ENCODE data around the gene DCAF4.
"Not testable (repeated sequence)": the region's sequence is repeated elsewhere in the genome, so short reads cannot be mapped to it uniquely, and the experiment has no call there.

Gene DCAF4

GRCh38 chr14:72970824-72971434, 44.7 kb downstream of the DCAF4 start:
- no peak for DNase-seq (ENCODE audit: low spot score)

GRCh38 chr14:72974661-72975060, 48.4 kb downstream of the DCAF4 start:
- DNase-seq (ENCODE audit: low spot score) = no peak

GRCh38 chr14:72975770-72976169, 49.5 kb downstream of the DCAF4 start:
- DNase-seq (ENCODE audit: low spot score) = no peak

GRCh38 chr14:72978856-72979255, 52.6 kb downstream of the DCAF4 start:
- no peak for DNase-seq (ENCODE audit: low spot score)

GRCh38 chr14:72980863-72981262, 54.6 kb downstream of the DCAF4 start:
- DNase-seq (ENCODE audit: low spot score) = no peak

GRCh38 chr14:72982146-72982708, 56.0 kb downstream of the DCAF4 start:
- no peak for DNase-seq (ENCODE audit: low spot score)

GRCh38 chr14:72986214-72986613, 60.0 kb downstream of the DCAF4 start:
- no peak for DNase-seq (ENCODE audit: low spot score)

GRCh38 chr14:72986857-72987256, 60.6 kb downstream of the DCAF4 start:
- DNase-seq (ENCODE audit: low spot score) = no peak

- DNase-seq (ENCODE audit: low spot score) = no peak
Observed at GRCh38 chr14:72990171-72990570, 63.9 kb downstream of the DCAF4 start.

GRCh38 chr14:72996916-72997315, 70.7 kb downstream of the DCAF4 start:
- DNase-seq (ENCODE audit: low spot score) = no peak

- no peak for DNase-seq (ENCODE audit: low spot score)
Observed at GRCh38 chr14:72998252-72998903, 72.1 kb downstream of the DCAF4 start.

GRCh38 chr14:72999316-72999715, 73.1 kb downstream of the DCAF4 start:
- no peak for DNase-seq (ENCODE audit: low spot score)

- no peak for DNase-seq (ENCODE audit: low spot score)
Observed at GRCh38 chr14:73000073-73000472, 73.8 kb downstream of the DCAF4 start.

- no peak for DNase-seq (ENCODE audit: low spot score)
Observed at GRCh38 chr14:73003681-73004080, 77.4 kb downstream of the DCAF4 start.

GRCh38 chr14:73004641-73005040, 78.4 kb downstream of the DCAF4 start:
- DNase-seq (ENCODE audit: low spot score) = not testable (repeated sequence)

GRCh38 chr14:73007835-73008234, 81.6 kb downstream of the DCAF4 start:
- no peak for DNase-seq (ENCODE audit: low spot score)

- no peak for DNase-seq (ENCODE audit: low spot score)
Observed at GRCh38 chr14:73008501-73008900, 82.2 kb downstream of the DCAF4 start.
